ENCODE results near the gene SV2C.
"Not testable (repeated sequence)": the region's sequence is repeated elsewhere in the genome, so short reads cannot be mapped to it uniquely, and the experiment has no call there.

Gene SV2C

GRCh38 chr5:76234665-76235064 is 151.5 kb downstream of the SV2C start:
- H3K4me3 ChIP-seq (ENCODE audit: low read depth, low read length): no peak overlapping the region
- no peak for TF ChIP-seq CTCF (IDR thresholded peaks at IDR 0.05; ENCODE audit: low read depth, low read length)

- no peak overlapping the region for H3K4me3 ChIP-seq (ENCODE audit: low read depth, low read length)
- no peak for TF ChIP-seq CTCF (IDR thresholded peaks at IDR 0.05; ENCODE audit: low read depth, low read length)
Observed at GRCh38 chr5:76236684-76237083, 153.5 kb downstream of the SV2C start.

GRCh38 chr5:76240336-76240735 is 157.2 kb downstream of the SV2C start:
- TF ChIP-seq CTCF (IDR thresholded peaks at IDR 0.05; ENCODE audit: low read depth, low read length): no peak
- H3K4me3 ChIP-seq (ENCODE audit: low read depth, low read length): no peak overlapping the region

GRCh38 chr5:76242155-76242554 is 159.0 kb downstream of the SV2C start:
- not testable (repeated sequence) for H3K4me3 ChIP-seq (ENCODE audit: low read depth, low read length)

- no peak overlapping the region for H3K4me3 ChIP-seq (ENCODE audit: low read depth, low read length)
- no peak for TF ChIP-seq CTCF (IDR thresholded peaks at IDR 0.05; ENCODE audit: low read depth, low read length)
Observed at GRCh38 chr5:76245590-76245989, 162.4 kb downstream of the SV2C start.

GRCh38 chr5:76249621-76250020 is 166.4 kb downstream of the SV2C start:
- H3K4me3 ChIP-seq (ENCODE audit: low read depth, low read length): no peak overlapping the region
- TF ChIP-seq CTCF (IDR thresholded peaks at IDR 0.05; ENCODE audit: low read depth, low read length): no peak

- TF ChIP-seq CTCF (IDR thresholded peaks at IDR 0.05; ENCODE audit: low read depth, low read length): no peak
- no peak overlapping the region for H3K4me3 ChIP-seq (ENCODE audit: low read depth, low read length)
Observed at GRCh38 chr5:76250463-76250862, 167.3 kb downstream of the SV2C start.

GRCh38 chr5:76251656-76252055 is 168.5 kb downstream of the SV2C start:
- H3K4me3 ChIP-seq (ENCODE audit: low read depth, low read length): no peak overlapping the region
- TF ChIP-seq CTCF (IDR thresholded peaks at IDR 0.05; ENCODE audit: low read depth, low read length): no peak
